Mesenteric fat pad (tissue), 1 donor: Measurements from ENCODE around the gene FGF14. TPM values are rescaled to one million over a fixed set of nuclear protein-coding genes. Genes with fewer than 3 reads are reported as not detected.

Source experiments
- DNase-seq: peaks from one replicate; pipeline ENCODE4 v3.0.0-alpha.2; 2020; ENCODE audit warnings: low spot score
- long read RNA-seq: library from polyadenylated mRNA; unstranded; transcript quantifications from one replicate; pipeline ENCODE4 v2.0.0, GENCODE V29; 2020
- total RNA-seq: library from RNA; stranded (reverse); fragmentation: NEBNext Ultra II Directional; extraction: Animal tissue kit (Norgen Biotek cat#: 25700); gene quantifications from one replicate; pipeline ENCODE4 v1.2.1, GENCODE V29; 2021
- donor health status: DM: yes; HTN: yes; CAD: no.

The FGF14 gene
- 3.1 TPM for total RNA-seq
- long read RNA-seq, partial matches to known transcripts: 0 of 1 reads
- long read RNA-seq, other reads (novel, unspliced or antisense): 1 of 1 reads

DNA sequence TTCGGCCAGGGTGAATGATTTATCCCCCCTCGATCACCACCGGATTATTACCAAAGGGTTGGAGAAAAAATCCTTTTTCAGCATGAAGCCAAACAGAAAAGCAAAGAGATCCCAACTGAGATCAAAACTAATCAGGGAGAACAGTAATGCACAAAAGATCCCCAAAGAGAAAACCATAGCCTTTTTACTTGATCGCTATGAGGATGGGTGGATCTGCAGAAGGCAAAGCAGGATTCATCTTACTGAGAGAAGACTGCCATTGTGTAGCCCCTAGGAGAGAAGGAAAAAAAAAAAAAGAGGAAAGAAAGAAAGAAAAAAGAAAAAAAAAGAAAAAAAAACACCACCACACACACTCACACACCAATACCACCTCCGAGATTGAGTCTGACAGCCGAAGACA lies at the start of gene FGF14:
TSS of gene FGF14 (minus strand) at position 283 of the 400 bp plus-strand sequence.
- no peak for DNase-seq

- no peak for DNase-seq
Measured at GRCh38 chr13:102443249-102443648, 41.4 kb upstream of the FGF14 start.

DNA sequence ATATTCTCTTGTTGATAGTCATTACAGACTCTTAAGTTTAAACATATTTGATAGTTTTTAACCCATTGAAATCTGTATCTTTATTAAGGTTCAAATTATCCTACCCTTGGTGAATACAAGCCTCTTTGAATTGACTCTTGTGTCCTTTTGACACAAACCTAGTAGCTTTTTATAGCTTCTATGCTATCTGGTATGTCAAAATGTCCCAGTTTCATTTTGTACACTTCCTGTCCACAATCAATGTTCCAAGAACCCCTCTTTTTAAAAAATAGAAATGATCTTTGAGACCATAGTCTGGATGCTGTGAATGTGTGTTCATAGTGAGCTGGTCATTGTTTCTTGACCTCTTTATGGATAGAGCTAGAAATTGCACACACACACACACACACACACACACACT lies 39.2 kb upstream of the FGF14 start:
- no peak for DNase-seq

- no peak for DNase-seq
Measured at GRCh38 chr13:102440259-102440936, 38.5 kb upstream of the FGF14 start.

DNA sequence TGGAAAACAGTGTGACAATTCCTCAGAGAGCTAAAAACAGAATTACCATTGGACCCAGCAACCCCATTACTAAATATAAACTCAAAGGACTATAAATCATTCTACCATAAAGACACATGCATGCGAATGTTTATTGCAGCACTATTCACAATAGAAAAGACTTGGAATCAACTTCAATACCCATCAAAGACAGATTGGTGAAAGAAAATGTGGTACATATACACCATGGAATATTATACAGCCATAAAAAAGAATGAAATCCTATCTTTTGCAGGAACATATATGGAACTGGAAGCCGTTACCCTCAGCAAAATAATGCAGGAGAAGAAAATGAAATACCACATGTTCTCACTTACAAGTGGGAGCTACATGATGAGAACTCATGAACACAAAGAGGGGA lies 20.8 kb upstream of the FGF14 start:
- no peak for DNase-seq

DNA sequence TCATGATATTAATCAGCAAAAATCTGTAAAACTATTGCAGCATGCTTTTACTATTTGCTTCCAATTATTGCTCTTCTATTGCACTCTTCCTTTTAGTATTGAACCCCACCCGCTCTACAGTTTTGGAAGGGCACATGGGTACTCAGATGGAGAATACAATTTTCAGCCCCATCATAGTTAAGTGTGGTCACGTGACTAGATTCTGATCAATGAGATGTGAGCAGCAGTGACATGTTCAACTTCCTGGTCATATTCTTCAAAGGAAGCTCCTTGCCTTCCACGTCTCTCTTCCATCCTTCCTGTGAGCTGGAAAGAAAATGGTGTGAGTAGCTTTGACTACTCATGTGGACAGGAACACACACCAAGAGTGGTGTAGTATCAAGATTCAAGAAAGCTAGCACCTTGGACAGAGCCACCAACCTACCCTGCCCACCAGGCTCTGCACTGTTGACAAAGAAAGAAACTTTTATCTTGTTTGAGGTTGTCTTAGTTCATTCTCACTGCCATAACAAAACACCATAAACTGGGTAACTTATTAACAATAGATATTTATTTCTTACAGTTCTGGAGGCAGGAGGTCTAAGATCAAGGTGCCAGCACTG lies 3.8 kb upstream of the FGF14 start:
- DNase-seq: no peak

- DNase-seq: no peak
Measured at GRCh38 chr13:102402290-102402689, 442 bp upstream of the FGF14 start.

- DNase-seq: no peak
Measured at GRCh38 chr13:102401265-102401664, 583 bp downstream of the FGF14 start.

- no peak for DNase-seq
Measured at GRCh38 chr13:102400675-102401145, 1.1 kb downstream of the FGF14 start.

- DNase-seq: no peak
Measured at GRCh38 chr13:102399791-102400674, 1.8 kb downstream of the FGF14 start.

GRCh38 chr13:102395939-102396338 lies 5.9 kb downstream of the FGF14 start:
- DNase-seq: no peak

DNA sequence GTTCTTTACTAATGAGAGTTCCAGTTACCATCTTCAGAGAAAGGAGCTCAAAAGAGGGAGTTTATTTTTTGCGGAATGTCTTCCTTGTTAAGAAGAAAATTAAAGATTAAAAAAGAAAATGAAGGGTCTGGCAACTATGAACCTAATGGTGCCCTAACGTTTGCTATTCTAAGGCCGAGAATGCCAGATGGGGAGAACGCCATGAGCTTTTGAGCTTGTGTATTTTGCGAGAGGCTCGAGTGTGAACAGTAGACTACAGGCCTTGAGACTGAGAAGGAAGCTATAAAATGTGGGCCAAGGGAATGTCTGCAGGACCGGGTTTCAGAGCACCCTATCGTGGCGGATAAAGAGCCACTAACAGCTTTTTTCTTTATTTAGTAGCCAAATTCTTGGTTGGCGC lies 6.7 kb downstream of the FGF14 start:
- no peak for DNase-seq

- DNase-seq: peak; percentile 98
Measured at GRCh38 chr13:102394158-102395053, 7.4 kb downstream of the FGF14 start.

DNA sequence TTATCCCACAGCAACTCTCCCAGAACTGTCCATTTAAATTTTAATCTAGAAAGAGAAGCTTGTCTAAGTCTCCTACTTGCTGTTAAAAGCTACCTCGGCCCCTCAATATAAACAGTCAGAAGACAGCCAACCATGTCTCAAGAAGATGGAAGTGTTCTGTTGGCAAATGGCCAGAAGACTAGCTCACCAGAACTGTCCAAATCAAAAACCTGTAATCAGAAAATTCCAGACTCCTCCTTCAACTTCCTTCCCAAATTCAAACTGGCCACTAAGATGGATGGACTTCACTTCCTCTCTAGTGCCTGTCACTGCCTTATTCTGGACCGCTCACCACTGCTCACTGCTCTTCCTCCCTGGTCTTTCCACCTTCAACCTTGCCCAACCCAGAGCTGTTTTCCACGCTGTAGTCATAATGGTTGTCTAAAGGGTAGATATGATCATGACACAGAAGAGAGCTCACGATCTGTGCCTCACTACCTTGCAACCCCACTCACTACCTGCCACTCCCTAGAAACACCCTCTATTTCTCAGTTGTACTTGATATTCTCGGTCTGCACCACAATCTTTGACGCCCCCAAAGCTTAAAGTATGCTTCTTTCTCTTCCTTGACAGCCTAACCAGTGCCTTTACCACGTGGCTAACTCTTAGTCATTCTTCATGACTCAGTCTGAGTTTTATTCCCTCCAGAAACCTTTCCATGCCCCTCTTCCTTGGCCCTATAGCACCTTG lies 9.2 kb downstream of the FGF14 start:
- DNase-seq: no peak

DNA sequence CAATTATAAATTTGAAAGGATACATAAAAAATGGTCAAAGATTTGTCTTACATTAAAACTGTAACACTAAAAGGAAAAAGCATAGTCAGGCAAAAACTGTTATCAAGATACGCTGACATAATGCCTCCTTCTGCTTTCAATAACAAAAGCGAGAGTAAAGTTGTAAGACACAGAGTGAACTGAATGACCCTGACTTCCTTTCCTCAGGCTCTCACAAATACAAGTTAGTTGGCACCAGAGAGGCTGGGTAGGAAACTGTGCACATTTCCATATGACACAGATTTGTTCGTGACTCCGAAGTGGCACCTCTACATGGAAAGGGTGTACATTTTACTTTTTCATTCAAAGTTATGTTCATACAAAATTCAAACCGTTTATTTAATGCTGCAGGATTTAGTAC lies 15.4 kb downstream of the FGF14 start:
- no peak for DNase-seq

- DNase-seq: no peak
Measured at GRCh38 chr13:102380012-102380411, 21.8 kb downstream of the FGF14 start.

GRCh38 chr13:102376318-102376717 lies 25.5 kb downstream of the FGF14 start:
- DNase-seq: no peak

DNA sequence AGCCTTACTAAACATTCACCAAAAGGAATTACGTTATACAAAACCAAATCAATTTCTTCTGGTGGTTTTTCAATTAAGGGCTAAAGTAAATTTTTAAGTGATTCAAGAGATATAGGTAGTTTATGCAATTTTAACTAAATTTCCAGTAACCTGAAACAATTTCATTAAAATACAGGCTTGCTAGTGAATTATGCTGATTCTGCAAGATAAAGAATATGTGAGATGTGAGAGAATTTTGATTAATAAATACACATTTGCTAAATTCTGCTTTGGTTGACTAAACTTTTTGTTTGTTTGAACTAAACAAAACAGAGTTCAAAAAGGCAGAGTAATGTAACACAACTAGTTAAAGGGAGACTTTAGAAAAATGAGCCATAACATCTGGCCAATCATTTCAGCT lies 27.1 kb downstream of the FGF14 start:
- no peak for DNase-seq

GRCh38 chr13:102374233-102374632 lies 27.6 kb downstream of the FGF14 start:
- no peak for DNase-seq

DNA sequence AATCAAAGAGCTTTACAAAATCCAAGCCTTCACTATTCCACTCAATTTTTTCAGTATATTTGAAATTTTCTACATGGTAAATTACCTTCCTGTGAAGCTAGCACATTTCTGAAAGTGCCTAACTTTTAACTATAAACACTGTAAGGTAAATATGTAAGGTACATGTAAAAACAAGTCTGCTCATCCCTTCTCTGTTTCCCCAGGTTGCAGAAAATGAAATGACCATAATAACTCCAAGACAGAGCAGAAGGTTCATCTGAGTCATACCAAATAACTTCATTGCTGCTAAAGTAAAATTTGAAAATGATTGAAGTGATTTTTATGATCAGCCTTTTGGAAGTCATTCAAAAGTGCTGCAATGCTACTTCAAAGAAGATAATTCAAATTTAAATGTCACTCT lies 28.6 kb downstream of the FGF14 start:
- no peak for DNase-seq
